A673 (cell line): Measurements from ENCODE around the gene BLTP3A.

Source experiments
- EZH2 ChIP-seq: fragments of 200-600 bp; sonication (generic); IDR thresholded peaks from 2 replicates; pipeline ENCODE4 v1.6.1; 2017; ENCODE audit warnings: borderline replicate concordance, low read depth, mild to moderate bottlenecking, mixed read lengths, antibody characterized with exemption, low read length; ENCODE audit not compliant: poor library complexity, severe bottlenecking
- TF ChIP-seq, protein P1 (sequence below): fragments of 300-800, 200-600 bp; sonication (generic); conservative IDR thresholded peaks from 2 replicates; pipeline ENCODE4 v1.5.1; 2017; ENCODE audit warnings: low read depth, mild to moderate bottlenecking, antibody characterized with exemption, low read length, moderate library complexity, mixed read lengths

GRCh38 chr6:34745277-34746103, 46.4 kb upstream of the BLTP3A start:
- TF ChIP-seq, protein P1, sequence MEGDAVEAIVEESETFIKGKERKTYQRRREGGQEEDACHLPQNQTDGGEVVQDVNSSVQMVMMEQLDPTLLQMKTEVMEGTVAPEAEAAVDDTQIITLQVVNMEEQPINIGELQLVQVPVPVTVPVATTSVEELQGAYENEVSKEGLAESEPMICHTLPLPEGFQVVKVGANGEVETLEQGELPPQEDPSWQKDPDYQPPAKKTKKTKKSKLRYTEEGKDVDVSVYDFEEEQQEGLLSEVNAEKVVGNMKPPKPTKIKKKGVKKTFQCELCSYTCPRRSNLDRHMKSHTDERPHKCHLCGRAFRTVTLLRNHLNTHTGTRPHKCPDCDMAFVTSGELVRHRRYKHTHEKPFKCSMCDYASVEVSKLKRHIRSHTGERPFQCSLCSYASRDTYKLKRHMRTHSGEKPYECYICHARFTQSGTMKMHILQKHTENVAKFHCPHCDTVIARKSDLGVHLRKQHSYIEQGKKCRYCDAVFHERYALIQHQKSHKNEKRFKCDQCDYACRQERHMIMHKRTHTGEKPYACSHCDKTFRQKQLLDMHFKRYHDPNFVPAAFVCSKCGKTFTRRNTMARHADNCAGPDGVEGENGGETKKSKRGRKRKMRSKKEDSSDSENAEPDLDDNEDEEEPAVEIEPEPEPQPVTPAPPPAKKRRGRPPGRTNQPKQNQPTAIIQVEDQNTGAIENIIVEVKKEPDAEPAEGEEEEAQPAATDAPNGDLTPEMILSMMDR = no peak
- no peak for TF ChIP-seq EZH2
